Stimulated activated CD8-positive, alpha-beta memory T cell treated with anti-CD3 and anti-CD28 coated beads, Interleukin-15, amount 100 ng/mL, for 24 hours (primary cell): Measurements from ENCODE around the gene GIT2.
"Not testable (repeated sequence)": the region's sequence is repeated elsewhere in the genome, so short reads cannot be mapped to it uniquely, and the experiment has no call there.

ENCODE experiments used
- DNase-seq: peaks from one replicate; pipeline ENCODE4 v3.0.0-alpha.2; 2020; ENCODE audit warnings: low read depth

Gene GIT2

DNA sequence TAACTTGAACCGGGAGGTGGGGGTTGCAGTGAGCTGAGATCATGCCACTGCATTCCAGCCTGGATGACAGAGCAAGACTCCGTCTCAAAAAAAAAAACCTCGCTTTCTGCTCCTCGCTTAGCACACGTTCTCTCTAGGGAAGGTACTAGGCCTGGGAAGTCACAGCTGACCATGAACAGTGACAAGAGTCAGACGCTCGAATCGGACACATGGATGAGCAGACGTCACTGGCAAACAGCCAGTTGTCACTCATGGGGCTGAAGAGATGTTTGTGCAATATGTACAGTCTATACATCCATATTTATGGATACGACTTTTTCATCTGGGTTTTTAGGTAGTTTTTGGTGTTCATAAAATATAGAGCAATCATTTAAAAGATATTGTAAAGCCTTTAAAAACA, 76.7 kb downstream of the GIT2 start:
- no peak for DNase-seq

DNA sequence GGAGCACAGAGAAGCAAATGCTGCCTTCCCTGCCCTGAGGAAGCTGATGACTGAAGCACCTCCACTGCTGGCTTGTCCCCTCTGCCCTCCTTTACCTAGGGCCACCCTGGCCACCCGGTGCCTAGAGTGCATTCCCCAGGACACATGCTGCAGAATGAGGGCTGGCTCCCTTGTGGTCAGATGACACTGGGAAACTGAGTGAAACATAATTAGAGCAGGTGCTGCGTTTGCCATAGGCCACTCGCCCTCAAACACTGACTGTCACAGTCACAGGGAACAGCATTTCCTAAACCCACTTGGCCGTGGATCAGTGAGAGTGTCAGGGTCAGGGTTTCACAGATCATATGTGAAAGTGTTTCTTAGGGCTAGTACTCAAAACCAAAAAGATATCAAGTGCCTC, 80.1 kb downstream of the GIT2 start:
- no peak for DNase-seq

DNA sequence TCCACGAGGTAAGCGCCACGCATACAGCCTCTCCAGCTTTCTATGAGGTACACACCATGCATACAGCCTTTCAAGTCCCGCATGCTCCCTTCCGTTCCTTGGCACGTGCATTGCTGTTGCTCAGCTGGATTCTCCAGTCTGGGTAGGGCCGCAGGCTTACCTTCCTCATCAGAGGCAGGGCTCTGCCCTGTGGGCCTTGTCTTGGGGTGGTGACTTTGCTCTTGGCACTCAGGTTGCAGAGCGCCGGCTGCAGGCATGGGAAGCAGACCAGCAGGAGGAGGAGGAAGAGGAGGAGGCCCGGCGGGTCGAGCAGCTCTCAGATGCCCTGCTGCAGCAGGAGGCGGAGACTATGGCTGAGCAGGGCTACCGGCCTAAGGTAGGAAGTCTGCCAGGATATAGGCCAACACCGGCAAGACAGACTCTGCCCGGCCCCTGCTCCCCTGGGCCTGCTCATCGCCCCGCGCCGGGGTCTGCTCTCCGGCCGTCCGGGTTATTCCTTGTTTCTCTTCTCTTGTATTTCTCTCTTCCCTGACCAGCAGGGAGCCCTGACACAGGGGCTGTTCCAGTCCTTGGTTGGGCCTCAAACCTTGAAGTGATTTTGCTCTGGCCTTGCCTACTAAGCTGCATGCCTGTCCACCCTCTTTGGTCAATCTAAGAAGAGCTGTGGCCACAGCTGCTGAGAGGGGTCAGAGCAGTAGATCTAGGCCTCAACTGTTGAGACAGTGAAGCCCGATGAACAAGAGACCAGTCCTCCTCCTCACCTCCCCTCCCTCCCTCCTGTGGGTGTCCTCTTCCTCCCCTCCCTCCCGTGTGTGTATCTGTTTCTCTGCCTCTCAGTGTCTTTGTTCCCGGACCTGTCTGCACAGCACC, 80.8 kb downstream of the GIT2 start:
- no peak for DNase-seq

DNA sequence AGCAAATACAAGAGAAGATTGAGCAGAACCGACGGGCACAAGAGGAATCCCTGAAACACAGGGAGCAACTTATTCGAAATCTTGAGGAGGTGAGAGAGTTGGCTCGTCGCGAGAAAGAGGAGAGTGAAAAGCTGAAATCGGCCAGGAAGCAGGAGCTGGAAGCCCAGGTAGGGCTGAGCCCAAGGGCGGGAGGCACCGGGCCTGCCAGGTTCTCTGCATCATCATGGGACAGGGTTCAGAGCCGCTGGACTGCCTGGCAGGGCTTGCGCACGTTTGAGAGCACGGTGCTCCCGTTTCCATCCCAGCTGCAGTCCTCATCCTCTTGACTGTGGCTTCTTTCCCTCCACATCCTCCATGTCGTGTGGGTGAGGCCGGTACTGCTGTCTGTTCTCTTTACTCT, 81.7 kb downstream of the GIT2 start:
- DNase-seq, result no peak

DNA sequence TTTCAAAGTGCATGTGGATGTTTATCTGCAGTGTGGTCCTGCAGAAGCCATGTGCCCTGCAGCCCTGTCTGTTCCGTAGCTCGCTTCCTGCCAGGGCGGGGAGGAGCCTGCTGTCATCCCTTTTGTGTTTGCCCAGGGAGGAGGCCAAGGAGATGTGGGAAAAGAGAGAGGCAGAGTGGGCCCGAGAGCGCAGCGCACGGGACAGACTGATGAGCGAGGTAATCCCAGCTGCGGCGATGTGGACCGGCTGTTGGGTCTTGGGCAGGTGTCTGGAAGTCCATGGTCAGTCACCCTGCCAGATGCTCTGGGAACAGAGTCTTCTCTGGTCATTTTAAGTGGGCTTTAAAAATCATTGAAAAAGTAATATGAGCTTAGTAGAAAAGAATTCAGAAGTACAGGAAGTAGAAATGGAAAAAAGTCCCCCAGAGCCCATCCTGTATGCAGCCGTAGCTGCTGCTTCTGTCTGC, 83.3 kb downstream of the GIT2 start:
- no peak for DNase-seq

DNA sequence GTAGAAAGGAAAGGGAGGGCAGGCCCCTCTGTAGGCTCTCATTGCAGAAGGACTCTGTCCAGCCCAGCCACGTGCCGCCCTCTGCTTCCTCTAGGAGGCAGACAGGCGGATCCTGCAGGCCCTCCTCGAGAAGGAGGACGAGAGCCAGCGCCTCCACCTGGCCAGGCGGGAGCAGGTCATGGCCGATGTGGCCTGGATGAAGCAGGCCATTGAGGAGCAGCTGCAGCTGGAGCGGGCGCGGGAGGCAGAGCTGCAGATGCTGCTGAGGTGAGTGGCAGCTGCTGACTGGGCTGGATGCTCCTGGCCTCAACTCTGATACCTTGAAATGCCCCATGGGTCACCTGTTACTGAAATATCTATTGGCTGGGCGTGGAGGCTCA, 85.2 kb downstream of the GIT2 start:
- no peak for DNase-seq

DNA sequence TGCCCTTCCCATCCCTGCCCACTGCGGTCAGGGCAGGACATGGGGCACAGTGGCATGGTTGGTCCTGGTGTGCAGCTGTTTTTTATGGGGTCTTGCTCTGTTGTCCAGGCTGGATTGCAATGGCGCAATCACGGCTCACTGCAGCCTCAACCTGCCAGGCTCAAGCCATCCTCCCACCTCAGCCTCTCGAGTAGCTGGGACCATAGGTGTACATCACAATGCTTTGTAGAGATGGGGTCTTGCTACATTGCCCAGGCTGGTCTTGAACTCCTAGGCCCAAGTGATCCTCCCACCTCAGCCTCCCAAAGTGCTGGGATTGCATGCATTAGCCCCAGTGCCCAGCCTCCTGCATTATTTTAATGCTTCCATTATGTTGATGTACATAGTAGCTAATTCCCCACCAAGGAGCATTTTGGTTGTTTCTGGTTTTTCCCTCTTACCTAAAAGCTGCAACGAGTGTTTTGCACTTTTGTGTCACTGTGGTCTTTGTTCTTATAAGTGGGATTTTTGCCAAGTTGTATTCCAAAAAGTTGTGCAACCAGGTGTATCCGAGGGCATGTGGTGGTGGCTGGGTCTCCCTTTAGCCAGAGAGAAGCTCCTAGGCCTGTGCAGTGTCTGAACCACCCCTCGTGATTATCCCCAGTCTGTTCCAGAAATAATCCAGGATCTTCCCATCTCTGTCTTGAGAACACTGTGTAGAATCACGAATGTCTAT, 85.8 kb downstream of the GIT2 start:
- no peak for DNase-seq

DNA sequence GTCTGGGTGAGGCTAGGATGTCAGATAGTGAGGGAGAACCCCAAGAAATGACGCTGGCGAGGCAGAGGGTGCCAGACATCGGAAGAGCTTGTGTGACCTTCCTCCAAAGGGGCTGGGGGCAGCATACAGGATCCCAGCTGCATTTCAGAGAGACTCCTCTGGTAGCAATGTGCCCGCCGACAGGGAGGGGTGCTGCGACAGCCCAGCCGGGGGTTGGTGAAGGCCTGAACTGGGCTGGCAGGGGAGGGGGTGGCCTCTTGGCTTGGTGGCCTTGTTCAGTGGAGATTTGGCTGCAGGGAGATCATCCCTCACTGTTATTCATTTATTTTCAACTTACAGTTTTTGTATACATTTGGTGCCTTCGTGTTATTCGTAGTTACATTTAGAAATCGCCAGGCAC, 90.9 kb downstream of the GIT2 start:
- DNase-seq, result no peak

DNA sequence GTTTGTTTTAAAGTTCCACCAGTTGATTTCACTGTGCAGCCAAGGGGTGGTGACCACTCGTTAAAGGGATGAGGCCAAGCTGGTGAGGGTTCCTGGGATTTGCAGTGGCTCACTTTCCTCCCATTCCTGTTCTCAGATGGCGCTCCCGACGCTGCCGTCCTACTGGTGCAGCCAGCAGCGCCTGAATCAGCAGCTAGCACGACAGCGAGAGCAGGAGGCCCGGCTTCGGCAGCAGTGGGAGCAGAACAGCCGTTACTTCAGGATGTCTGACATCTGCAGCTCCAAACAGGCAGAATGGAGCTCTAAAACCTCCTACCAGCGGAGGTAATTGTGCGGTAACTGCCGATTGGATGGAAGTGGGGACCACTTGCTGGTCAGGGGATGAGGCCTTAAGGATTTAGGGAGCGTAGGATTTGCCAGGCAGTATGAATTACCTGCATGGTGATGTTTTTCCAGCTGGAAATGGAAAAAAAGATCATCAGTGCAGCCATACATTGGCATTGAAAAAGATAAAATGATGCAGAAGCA, 93.2 kb downstream of the GIT2 start:
- no peak for DNase-seq

DNA sequence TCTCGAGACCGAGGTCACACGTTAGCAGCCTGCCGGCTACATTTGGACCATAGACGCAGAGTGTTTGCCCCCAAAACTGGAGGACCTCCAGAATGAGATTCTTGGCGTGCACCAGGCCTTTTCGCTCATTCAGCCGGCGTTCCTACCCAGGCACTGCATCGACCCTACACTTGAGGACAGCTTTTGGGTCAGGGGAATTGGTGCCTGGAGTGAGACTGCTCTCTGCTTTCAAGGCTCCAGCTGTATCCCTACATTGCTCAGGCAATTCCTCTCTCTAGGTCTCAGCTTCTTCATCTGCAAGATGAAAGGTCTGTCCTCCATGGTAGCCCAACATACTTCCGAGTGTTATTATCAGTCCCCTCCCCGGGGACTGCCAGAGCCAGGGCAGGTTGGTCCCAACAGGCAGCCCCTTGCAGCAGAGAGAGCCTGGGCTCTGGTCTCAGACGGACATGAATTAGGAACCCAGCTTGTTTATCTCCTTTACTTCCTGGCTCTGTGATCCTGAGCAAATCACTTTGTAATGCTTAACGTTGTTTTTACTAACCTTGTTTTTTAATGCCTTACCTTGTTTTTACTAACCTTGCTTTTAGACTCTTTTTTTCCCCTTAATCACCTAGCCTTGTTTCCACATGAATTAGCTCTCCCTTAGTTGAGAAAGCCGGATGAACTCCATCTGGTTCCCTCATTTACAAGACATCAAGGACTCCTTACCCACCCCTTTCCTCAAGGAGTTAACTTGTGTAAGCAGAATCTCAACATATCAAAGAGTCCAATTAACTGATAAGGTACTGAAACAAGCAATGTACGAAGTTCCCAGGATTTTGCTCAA, 95.2 kb downstream of the GIT2 start:
- DNase-seq, result no peak

DNA sequence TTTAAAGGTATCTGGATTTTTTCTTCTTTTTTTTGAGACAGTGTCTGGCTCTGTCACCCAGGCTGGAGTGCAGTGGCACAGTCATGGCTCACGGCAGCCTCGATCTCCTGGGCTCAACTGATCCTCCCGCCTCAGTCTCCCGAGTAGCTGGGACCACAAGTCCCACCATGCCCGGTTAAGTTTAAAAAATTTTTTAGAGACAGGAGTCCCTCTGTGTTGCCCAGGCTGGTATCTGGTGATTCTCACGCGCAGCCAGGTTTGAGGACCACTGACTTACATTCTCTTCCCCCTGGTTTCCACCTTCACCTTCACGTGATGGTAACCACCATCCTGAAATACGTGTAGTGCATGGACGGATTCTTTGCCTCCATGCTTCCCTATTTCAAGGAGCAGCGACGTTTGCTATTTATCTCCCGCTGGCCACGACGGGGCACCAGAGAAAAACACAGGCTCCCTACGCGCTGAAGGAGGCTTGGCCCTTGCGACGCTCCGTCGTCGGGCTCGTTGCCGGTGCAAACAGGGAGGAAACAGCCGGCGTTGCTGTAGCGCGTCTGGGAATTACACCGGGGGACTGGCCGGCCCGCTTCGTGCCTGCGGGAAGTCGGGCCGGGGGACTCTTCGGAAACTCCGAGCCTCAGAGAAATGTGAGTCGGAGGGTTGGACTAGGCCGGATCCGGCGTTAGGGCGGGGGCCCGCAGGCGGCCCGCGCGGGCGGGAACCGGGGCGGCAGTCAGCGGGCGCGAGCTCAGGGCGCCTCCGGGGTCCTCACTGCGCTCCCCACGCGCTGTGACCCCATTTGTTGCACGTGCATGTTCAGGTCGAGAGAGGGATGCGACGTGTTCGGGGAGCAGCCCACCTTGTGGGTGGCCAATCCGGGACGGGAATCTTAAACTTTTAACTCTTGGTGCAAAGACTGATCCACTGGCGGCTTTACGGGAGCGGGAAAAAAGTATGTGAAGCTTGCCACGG, 96.1 kb downstream of the GIT2 start, which contains the start of gene TCHP:
Gene TCHP, plus strand, starts transcription at position 492 of the 969 bp plus-strand sequence. CDS start 2,753 bp downstream, outside the sequence.
- DNase-seq, result peak; percentile 35

DNA sequence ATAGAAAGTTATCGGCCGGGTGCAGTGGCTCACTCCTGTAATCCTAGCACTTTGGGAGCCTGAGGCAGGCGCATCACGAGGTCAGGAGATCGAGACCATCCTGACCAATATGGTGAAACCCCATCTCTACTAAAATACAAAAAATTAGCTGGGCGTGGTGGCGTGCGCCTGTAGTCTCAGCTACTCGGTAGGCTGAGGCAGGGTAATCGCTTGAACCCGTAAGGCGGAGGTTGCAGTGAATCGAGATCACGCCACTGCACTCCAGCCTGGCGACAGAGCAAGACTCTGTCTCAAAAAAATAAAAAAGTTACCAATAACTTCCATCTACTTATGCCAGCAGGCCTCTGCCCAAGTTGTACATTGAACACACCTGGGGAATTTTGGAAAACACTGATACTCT, 96.8 kb downstream of the GIT2 start:
- not testable (repeated sequence) for DNase-seq

DNA sequence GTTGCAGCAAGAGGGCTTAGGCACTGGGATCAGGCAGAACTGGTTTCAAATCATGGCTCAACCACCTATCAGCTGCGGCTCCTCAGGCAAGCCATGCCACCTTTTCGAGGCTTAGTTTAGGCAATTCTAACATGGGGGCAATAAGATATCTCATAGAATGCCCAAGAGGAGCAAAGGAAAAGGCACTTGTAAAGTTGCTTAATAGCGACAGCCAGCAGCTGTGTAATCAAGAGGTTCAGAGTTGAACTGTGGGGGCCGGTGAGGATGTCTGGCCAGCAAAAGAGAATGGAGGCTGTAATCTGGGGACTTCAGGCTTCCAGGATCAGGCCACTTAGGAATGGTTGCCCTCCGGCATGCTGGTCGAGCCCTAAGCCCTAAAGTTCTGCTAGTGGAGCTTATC, 99.1 kb downstream of the GIT2 start:
- no peak for DNase-seq

DNA sequence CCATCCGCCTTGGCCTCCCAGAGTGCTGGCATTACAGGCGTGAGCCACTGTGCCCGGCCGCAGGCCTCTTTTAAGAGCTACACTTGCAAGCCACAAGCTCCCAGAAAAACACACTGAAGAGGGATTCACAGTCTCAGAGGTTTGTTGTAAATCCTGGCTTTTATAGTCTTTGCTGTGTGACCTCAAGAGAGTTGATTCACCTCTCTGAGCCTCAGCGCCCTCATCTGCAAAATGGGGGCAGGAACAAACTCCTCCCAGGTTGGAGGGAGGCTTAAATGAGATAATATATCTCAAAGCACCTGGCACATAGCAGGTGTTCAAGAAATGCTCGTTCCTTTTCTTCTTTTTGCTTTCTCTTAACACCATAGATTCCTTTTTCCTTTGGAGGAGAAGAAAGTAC, 100.0 kb downstream of the GIT2 start:
- DNase-seq, result no peak

DNA sequence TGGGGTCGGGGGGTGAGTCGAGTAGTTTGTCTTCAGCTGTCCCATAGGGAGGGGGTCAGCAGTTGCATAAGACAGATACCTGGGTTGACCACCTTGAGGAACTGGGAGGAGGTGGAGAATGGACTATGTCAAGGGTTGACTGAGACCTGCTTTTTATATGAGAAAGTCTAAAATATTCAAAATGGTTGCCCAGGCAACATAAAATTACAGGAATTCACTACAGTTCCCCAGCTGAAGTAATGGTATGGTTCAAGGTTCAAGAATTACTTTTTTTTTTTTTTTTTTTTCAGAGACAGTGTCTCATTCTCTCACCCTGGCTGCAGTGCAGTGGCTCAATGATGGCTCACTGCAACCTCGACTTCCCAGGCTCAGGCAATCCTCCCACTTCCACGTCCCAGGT, 101.2 kb downstream of the GIT2 start:
- DNase-seq, result no peak

DNA sequence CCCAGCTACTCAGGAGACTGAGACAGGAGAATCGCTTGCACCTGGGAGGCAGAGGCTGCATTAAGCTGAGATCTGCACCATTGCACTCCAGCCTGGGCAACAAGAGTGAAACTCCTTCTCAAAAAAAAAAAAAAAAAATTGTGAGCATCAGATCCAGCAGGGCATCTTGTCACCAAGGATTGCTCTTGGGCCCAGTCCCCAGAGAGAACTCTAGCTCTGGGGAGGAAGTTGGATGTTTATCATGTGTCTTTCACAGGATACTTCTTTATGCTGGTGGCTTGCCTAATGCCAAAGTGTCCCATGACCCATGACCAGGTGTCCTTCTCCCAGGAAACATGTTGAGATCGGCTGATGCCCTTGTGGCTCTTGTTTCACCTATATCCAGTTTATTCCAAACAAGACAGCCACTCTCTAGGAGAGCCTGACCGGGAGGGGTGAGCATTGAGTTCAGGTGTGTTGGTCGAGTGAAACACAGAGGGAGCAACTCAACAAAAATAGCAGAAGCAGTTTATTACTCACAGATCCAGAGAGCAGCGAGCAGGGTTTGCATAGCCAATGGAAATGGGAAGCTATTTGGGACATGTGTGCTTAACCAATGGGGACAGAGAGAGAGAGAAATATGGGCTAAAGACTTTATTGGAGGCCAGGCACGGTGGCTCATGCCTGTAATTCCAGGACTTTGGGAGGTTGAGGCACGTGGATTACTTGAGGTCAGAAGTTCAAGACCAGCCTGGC, 102.7 kb downstream of the GIT2 start:
- no peak for DNase-seq

DNA sequence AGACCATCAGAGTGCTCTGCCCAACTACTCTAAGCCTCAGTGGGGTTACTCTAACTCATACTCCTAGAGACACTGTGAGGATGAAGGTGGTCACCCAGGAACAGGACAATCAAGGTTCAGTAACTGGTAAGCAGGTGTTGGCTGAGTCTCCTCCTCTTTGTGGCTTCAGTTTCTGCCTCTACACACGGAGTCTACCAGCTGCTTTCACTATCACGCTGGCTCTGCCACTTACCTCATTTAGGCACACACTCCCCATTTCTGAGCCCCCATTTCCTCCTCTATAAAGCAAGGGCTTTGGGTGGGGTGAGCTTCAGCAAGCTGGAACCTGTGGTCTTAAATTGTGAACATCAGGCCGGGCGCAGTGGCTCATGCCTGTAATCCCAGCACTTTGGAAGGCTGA, 103.4 kb downstream of the GIT2 start:
- no peak for DNase-seq

DNA sequence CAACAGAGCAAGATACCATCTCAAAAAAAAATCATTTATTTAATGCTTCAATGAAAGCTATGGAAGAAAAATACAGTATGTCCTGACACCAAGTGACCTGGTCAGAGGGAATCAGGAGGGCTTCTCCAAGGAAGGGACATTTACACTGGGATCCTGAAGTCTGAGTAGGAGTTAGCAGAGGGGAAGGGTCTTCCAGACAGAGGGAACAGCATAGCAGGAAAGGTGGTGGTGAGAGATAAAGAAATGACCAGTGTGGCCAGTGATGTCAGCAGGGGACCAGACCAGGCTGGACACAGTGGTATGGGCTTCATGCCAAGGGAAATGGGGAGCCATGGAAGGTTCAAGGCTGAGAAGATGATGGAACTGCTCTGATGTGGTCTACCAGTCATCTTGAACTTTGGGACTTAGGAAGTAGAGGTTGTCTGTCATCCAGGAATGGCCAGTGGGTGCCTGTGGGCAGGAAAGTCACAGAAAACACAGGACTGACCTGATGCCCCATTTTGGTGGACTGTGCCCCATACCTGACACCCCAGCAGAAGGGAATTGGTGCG, 103.9 kb downstream of the GIT2 start:
- DNase-seq, result no peak

DNA sequence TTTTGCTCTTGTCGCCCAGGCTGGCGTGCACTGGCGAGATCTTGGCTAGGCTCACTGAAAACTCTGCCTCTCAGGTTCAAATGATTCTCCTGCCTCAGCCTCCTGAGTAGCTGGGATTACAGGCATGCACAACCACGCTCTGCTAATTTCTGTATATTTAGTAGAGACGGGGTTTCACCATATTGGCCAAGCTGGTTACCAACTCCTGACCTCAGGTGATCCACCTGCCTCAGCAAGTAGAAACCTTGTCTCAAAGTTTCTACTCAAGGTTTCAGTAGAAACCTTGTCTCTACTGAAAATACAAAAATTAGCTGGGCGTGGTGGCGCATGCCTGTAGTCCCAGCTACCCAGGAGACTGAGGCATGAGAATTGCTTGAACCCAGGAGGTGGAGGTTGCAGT, 104.4 kb downstream of the GIT2 start:
- DNase-seq, result not testable (repeated sequence)

DNA sequence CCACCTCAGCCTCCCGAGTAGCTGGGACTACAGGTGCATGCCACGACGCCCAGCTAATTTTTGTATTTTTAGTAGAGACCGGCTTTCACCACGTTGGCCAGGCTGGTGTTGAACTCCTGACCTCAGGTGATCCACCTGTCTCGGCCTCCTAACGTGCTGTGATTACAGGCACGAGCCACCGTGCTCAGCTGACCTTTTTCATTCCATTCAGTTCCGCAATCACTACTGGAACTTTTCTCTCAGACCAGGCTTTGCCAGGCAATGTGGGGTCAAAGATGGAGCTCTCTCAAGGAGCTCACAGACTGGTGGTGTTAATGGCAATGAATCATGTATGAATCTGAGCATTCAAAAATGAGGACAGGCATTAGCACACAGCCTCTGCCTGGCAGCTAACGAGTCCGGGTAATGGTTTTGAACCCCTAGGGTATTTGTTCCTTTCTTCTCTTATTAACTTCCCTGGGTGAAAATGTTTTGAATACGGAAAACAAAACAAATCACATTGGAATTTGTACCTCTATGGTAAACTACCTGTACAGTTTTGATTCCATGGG, 105.5 kb downstream of the GIT2 start:
- no peak for DNase-seq
